A549 treated with ZK216348 at 1 μM for 4 hours (cell line): Measurements from ENCODE around the gene CCDC150. TPM values are rescaled to one million over a fixed set of nuclear protein-coding genes. Genes with fewer than 3 reads are reported as not detected.

Experiments
- total RNA-seq: library from RNA; stranded (reverse); fragments of 200-300 nt; extraction: Qiagen RNA extraction; gene quantifications from 5 replicates; pipeline ENCODE4 v1.2.3, GENCODE V29; 2022; ENCODE audit warnings: low read depth

CCDC150 gene
- 4.2 to 8.0 TPM (median 5.6 TPM) in 5 replicates for total RNA-seq

GRCh38 chr2:196639180-196640030 is at the start of gene CCDC150:
Gene CCDC150, plus strand, starts transcription at chr2:196639715. Its CDS starts 52 bp downstream, at chr2:196639767.

GRCh38 chr2:196592911-196593881 is 46.3 kb upstream of the CCDC150 start, which contains the start of gene HECW2:
Gene HECW2, minus strand, starts transcription at chr2:196593554.

Other genes starting within 250 kb of the CCDC150 start
- 1.7 to 3.2 TPM (median 1.8 TPM) in 5 replicates for gene HECW2, start 46.2 kb upstream of the CCDC150 start, total RNA-seq
- gene GTF3C3, start 160.0 kb downstream of the CCDC150 start, total RNA-seq, result 15.4 to 20.4 TPM (median 18.7 TPM) in 5 replicates
- gene C2orf66, start 169.6 kb downstream of the CCDC150 start, total RNA-seq, result 0.11 TPM in 1 of 5 replicates, not detected in the others